WTC11 (cell line): ENCODE measurements around the gene ABHD11. TPM values are rescaled to one million over a fixed set of nuclear protein-coding genes. Genes with fewer than 3 reads are reported as not detected.

Experiments
- ATAC-seq: fragments of 200-7000 bp; cut with Tn5 transposase; 2 replicates; pipeline ENCODE4 v1.10.0; 2021; ENCODE audit warnings: mild to moderate bottlenecking, moderate library complexity
- CTCF ChIA-PET: fragments of 300-600 bp; sonication (Branson Sonifier 250); formaldehyde crosslinking; loops from one replicate; lab custom pipeline; 2021; ENCODE audit warnings: antibody characterized with exemption; lab: Charles Lee
- POLR2A ChIA-PET: fragments of 350-600 bp; sonication (Branson Sonifier 250); formaldehyde crosslinking; loops from one replicate; lab custom pipeline; 2021; ENCODE audit warnings: antibody characterized with exemption; lab: Charles Lee
- DNase-seq: peaks from one replicate; pipeline ENCODE4 v3.0.0; 2021; ENCODE audit warnings: low spot score
- H3K27ac Mint-ChIP-seq: 2 replicates; pipeline ENCODE4 v1.8.0; 2021; ENCODE audit warnings: mixed read lengths
- H3K27me3 Mint-ChIP-seq: 2 replicates; pipeline ENCODE4 v1.8.0; 2021; ENCODE audit warnings: low read depth, mild to moderate bottlenecking, moderate library complexity, mixed read lengths
- H3K36me3 Mint-ChIP-seq: 2 replicates; pipeline ENCODE4 v1.8.0; 2021; ENCODE audit warnings: mixed read lengths
- H3K4me1 Mint-ChIP-seq: 2 replicates; pipeline ENCODE4 v1.8.0; 2022; ENCODE audit warnings: mixed read lengths
- H3K4me3 Mint-ChIP-seq: 2 replicates; pipeline ENCODE4 v1.8.0; 2021; ENCODE audit warnings: mild to moderate bottlenecking, moderate library complexity, mixed read lengths
- H3K9me3 Mint-ChIP-seq: 2 replicates; pipeline ENCODE4 v1.8.0; 2021; ENCODE audit warnings: mixed read lengths
- ESRRA ChIP-seq: sonication (generic); formaldehyde crosslinking; IDR thresholded peaks from 2 replicates; pipeline ENCODE4 v1.8.1; 2022; ENCODE audit warnings: mild to moderate bottlenecking, missing genetic modification reagents, borderline replicate concordance
- FOXJ3 ChIP-seq: sonication (generic); formaldehyde crosslinking; IDR thresholded peaks from 2 replicates; pipeline ENCODE4 v1.9.0; 2021; ENCODE audit warnings: missing genetic modification reagents, mild to moderate bottlenecking, borderline replicate concordance
- GABPB1 ChIP-seq: sonication (generic); formaldehyde crosslinking; IDR thresholded peaks from 2 replicates; pipeline ENCODE4 v1.8.1; 2023; ENCODE audit warnings: mild to moderate bottlenecking, missing genetic modification reagents
- NR3C1 ChIP-seq: sonication (generic); formaldehyde crosslinking; conservative IDR thresholded peaks from 2 replicates; pipeline ENCODE4 v1.8.1; 2023; ENCODE audit warnings: low read depth, mild to moderate bottlenecking, missing genetic modification reagents
- TEAD4 ChIP-seq: sonication (generic); formaldehyde crosslinking; IDR thresholded peaks from 2 replicates; pipeline ENCODE4 v1.8.0; 2022; ENCODE audit warnings: mild to moderate bottlenecking, missing genetic modification reagents
- ZNF263 ChIP-seq: sonication (generic); formaldehyde crosslinking; IDR thresholded peaks from 2 replicates; pipeline ENCODE4 v1.8.1; 2022; ENCODE audit warnings: low read depth, mild to moderate bottlenecking, moderate library complexity, missing genetic modification reagents
- ZNF671 ChIP-seq: fragments of 250-450 bp; sonication (Bioruptor Pico); IDR thresholded peaks from 2 replicates; pipeline ENCODE4 v1.8.0; 2021; ENCODE audit warnings: mild to moderate bottlenecking
- total RNA-seq: library from RNA; stranded (reverse); gene quantifications from 3 replicates; pipeline ENCODE4 v1.2.3, GENCODE V29; 2021
- TF ChIP-seq, protein P1 (sequence below): sonication (generic); formaldehyde crosslinking; IDR thresholded peaks from 2 replicates; pipeline ENCODE4 v1.8.1; 2023; ENCODE audit warnings: mild to moderate bottlenecking, missing genetic modification reagents, moderate library complexity
- TF ChIP-seq, protein P2 (sequence below): fragments of 250-450 bp; sonication (Bioruptor Pico); IDR thresholded peaks from 2 replicates; pipeline ENCODE4 v1.9.0; 2021; ENCODE audit warnings: mild to moderate bottlenecking, borderline replicate concordance
- TF ChIP-seq, protein P3 (sequence below): fragments of 250-450 bp; sonication (Bioruptor Pico); IDR thresholded peaks from 2 replicates; pipeline ENCODE4 v1.9.0; 2021; ENCODE audit warnings: moderate library complexity, mild to moderate bottlenecking, inconsistent platforms, borderline replicate concordance
- TF ChIP-seq, protein P4 (sequence below): sonication (generic); formaldehyde crosslinking; IDR thresholded peaks from 2 replicates; pipeline ENCODE4 v1.8.1; 2022; ENCODE audit warnings: missing genetic modification reagents, borderline replicate concordance

The ABHD11 gene
- total RNA-seq, 1 experiment from 2014 or later, result 23.8 TPM

DNA sequence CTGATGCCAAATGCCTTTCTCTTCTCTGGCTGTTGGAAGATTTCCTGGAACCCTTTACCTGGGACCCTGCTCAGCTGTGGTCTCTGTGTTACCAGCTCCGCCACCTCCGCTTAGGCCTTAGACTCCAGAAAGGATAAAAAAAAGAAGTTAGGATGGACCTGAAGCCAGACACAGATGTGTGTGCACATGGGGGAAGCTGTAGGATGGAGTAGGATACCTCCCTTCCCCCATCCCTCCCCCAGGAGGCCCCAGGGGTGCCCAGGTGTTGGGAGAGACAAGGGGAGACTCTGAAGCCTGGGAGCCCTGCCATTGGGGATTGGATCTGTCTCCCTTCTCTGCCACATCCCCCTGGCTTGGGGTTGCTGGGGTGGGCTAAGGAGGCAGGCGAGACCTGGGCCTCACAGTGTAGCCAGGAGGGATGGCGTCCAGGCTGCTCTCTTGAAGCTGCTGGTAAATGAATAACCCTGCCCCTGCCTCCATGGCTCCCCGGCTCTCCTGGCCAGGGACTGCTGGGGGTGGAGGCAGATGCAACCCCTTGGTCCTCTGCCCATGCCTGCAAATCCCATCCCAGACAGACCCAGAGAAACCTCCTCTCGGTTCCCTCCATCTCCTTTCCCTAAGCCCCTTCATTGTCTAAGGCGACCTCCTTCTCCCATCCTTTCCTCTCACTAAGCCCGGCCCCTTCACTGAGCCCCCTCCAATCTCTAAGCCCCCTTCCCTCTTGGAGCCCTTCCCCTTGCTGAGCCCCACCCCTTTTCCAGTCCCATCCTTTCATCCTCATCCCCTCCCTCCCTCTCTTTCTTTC lies 23.5 kb upstream of the ABHD11 start (continued):
- TF ChIP-seq, protein P1, sequence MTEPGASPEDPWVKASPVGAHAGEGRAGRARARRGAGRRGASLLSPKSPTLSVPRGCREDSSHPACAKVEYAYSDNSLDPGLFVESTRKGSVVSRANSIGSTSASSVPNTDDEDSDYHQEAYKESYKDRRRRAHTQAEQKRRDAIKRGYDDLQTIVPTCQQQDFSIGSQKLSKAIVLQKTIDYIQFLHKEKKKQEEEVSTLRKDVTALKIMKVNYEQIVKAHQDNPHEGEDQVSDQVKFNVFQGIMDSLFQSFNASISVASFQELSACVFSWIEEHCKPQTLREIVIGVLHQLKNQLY (CRISPR knock-in tag), result no peak

DNA sequence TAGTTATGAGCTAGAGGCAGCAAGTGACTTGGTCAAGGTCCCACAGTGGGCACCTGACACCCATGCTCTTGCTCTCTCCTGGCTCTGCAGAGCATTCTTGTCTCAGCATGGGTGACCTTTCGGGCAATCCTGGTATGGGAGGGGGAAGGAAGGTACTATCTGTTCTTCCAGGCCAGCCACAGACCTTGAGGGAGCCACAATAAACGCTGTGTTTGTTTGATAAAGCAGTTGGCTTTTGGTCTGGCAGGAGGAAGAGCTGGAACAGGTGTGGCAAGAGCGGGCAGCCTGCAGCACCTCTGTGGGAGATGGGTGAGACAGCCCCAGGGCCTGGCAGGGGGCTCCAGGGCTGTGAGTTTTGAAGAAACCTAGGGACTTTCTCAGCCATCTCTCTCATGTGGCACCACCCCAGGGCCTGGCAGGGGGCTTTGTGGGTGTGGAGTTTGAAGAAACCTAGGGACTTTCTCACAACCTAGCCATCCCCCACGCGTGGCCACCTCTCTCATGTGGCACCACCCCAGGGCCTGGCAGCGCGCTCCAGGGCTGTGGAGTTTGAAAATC lies 20.1 kb upstream of the ABHD11 start:
- H3K27ac Mint-ChIP-seq, result 0 out of 2 replicates have a peak overlapping the region, but pooled peaks have one; percentile 28
- no peak for ATAC-seq
- no peak for DNase-seq
- ChIA-PET CTCF (interaction anchor here (1.1 kb wide), 1 partner anchor 10 kb away, joined by 3 read pairs; no protein-coding TSS in a partner anchor), POLR2A (no interaction called here)
- no peaks in the 10 kb centered on the region for H3K9me3 Mint-ChIP-seq
- TF ChIP-seq FOXJ3 (CRISPR knock-in tag), result no peak
- TF ChIP-seq, protein P2, sequence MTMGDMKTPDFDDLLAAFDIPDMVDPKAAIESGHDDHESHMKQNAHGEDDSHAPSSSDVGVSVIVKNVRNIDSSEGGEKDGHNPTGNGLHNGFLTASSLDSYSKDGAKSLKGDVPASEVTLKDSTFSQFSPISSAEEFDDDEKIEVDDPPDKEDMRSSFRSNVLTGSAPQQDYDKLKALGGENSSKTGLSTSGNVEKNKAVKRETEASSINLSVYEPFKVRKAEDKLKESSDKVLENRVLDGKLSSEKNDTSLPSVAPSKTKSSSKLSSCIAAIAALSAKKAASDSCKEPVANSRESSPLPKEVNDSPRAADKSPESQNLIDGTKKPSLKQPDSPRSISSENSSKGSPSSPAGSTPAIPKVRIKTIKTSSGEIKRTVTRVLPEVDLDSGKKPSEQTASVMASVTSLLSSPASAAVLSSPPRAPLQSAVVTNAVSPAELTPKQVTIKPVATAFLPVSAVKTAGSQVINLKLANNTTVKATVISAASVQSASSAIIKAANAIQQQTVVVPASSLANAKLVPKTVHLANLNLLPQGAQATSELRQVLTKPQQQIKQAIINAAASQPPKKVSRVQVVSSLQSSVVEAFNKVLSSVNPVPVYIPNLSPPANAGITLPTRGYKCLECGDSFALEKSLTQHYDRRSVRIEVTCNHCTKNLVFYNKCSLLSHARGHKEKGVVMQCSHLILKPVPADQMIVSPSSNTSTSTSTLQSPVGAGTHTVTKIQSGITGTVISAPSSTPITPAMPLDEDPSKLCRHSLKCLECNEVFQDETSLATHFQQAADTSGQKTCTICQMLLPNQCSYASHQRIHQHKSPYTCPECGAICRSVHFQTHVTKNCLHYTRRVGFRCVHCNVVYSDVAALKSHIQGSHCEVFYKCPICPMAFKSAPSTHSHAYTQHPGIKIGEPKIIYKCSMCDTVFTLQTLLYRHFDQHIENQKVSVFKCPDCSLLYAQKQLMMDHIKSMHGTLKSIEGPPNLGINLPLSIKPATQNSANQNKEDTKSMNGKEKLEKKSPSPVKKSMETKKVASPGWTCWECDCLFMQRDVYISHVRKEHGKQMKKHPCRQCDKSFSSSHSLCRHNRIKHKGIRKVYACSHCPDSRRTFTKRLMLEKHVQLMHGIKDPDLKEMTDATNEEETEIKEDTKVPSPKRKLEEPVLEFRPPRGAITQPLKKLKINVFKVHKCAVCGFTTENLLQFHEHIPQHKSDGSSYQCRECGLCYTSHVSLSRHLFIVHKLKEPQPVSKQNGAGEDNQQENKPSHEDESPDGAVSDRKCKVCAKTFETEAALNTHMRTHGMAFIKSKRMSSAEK (CRISPR knock-in tag), result no peak
- no peak for TF ChIP-seq ESRRA (CRISPR knock-in tag)
- TF ChIP-seq, protein P1 (CRISPR knock-in tag), result no peak
- no peak for TF ChIP-seq ZNF671 (CRISPR knock-in tag)
- TF ChIP-seq TEAD4, result no peak
- TF ChIP-seq ZNF263, result no peak
- TF ChIP-seq NR3C1 (CRISPR knock-in tag), result no peak
- TF ChIP-seq GABPB1, result no peak
- TF ChIP-seq, protein P3, sequence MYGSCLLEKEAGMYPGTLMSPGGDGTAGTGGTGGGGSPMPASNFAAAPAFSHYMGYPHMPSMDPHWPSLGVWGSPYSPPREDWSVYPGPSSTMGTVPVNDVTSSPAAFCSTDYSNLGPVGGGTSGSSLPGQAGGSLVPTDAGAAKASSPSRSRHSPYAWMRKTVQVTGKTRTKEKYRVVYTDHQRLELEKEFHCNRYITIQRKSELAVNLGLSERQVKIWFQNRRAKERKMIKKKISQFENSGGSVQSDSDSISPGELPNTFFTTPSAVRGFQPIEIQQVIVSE, result no peak
- TF ChIP-seq, protein P4, sequence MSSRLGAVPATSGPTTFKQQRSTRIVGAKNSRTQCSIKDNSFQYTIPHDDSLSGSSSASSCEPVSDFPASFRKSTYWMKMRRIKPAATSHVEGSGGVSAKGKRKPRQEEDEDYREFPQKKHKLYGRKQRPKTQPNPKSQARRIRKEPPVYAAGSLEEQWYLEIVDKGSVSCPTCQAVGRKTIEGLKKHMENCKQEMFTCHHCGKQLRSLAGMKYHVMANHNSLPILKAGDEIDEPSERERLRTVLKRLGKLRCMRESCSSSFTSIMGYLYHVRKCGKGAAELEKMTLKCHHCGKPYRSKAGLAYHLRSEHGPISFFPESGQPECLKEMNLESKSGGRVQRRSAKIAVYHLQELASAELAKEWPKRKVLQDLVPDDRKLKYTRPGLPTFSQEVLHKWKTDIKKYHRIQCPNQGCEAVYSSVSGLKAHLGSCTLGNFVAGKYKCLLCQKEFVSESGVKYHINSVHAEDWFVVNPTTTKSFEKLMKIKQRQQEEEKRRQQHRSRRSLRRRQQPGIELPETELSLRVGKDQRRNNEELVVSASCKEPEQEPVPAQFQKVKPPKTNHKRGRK (CRISPR knock-in tag), result no peak
- TF ChIP-seq, all 79 proteins: peak for 0
- Mint-ChIP-seq H3K4me1 (peaks cover 12% of the 10 kb centered on the region), H3K36me3 (no peaks in the 10 kb centered on the region), H3K27me3 (no peaks in the 10 kb centered on the region; the same call in 1 of the 2 replicates), H3K4me3 (no peak overlapping the region)
